PC-9 (cell line): Measurements from ENCODE around the gene SLC8A1. TPM values are rescaled to one million over a fixed set of nuclear protein-coding genes. Genes with fewer than 3 reads are reported as not detected.

Source experiments
- BruUV-seq: library from RNA; stranded (reverse); fragments of 400-500 nt; replicated peaks from 2 replicates; lab custom pipeline; 2021; lab: Mats Ljungman, UMichigan
- CTCF ChIA-PET: fragments of 300-600 bp; sonication (Branson Sonifier 250); formaldehyde crosslinking; loops from one replicate; lab custom pipeline; 2022; ENCODE audit warnings: antibody characterized with exemption; lab: Charles Lee
- POLR2A ChIA-PET: fragments of 300-600 bp; sonication (Branson Sonifier 250); formaldehyde crosslinking; loops from one replicate; lab custom pipeline; 2022; ENCODE audit warnings: antibody characterized with exemption; ENCODE audit not compliant: unreplicated experiment; lab: Charles Lee
- DNase-seq, 2 experiments: peaks; one replicate each; pipeline versions ENCODE4 v3.0.0 to v3.0.0-alpha.2; 2015 to 2022; ENCODE audit warnings: mixed read lengths in 1 of 2
- H2AFZ ChIP-seq: fragments of 200-600 bp; sonication (generic); 2 replicates; pipeline ENCODE4 v1.8.1; 2017; ENCODE audit warnings: antibody characterized with exemption
- H3F3A ChIP-seq: fragments of 200-600 bp; sonication (generic); 2 replicates; pipeline ENCODE4 v1.8.1; 2017; ENCODE audit warnings: antibody characterized with exemption, mild to moderate bottlenecking, low read depth; ENCODE audit not compliant: insufficient read depth
- H3K27ac ChIP-seq: fragments of 200-600 bp; sonication (generic); 2 replicates; pipeline ENCODE4 v1.6.1; 2016; ENCODE audit warnings: mixed run types
- H3K27me3 ChIP-seq: fragments of 200-600 bp; sonication (generic); 2 replicates; pipeline ENCODE4 v1.6.1; 2016; ENCODE audit warnings: low read depth, mixed run types; ENCODE audit not compliant: insufficient read depth
- H3K36me3 ChIP-seq: fragments of 200-600 bp; sonication (generic); 2 replicates; pipeline ENCODE4 v1.6.1; 2016; ENCODE audit warnings: low read depth, mixed run types
- H3K4me1 ChIP-seq: fragments of 200-600 bp; sonication (generic); replicated peaks from 2 replicates; pipeline ENCODE4 v1.6.1; 2016; ENCODE audit warnings: mixed run types; ENCODE audit not compliant: insufficient read depth
- H3K4me2 ChIP-seq: fragments of 200-600 bp; sonication (generic); 2 replicates; pipeline ENCODE4 v1.6.1; 2017; ENCODE audit warnings: mixed run types
- H3K4me3 ChIP-seq: fragments of 200-600 bp; sonication (generic); 2 replicates; pipeline ENCODE4 v1.6.1; 2016; ENCODE audit warnings: mixed run types
- H3K79me2 ChIP-seq: fragments of 200-600 bp; sonication (generic); 2 replicates; pipeline ENCODE4 v1.6.1; 2017; ENCODE audit warnings: low read depth, mixed run types
- H3K9me2 ChIP-seq: fragments of 200-600 bp; sonication (generic); 2 replicates; pipeline ENCODE4 v1.8.1; 2017; ENCODE audit warnings: mild to moderate bottlenecking; ENCODE audit not compliant: insufficient read depth
- H3K9me3 ChIP-seq: fragments of 200-600 bp; sonication (generic); 2 replicates; pipeline ENCODE4 v1.8.1; 2016; ENCODE audit warnings: low read depth; ENCODE audit not compliant: insufficient read depth
- H4K20me1 ChIP-seq: fragments of 200-600 bp; sonication (generic); 2 replicates; pipeline ENCODE4 v1.8.1; 2017; ENCODE audit not compliant: insufficient read depth
- EZH2 ChIP-seq: fragments of 200-600 bp; sonication (generic); IDR thresholded peaks from 2 replicates; pipeline ENCODE4 v1.8.0; 2017; ENCODE audit warnings: antibody characterized with exemption, low read depth
- intact Hi-C: fragments of 100-400 bp; cut with micrococcal nuclease; formaldehyde crosslinking; loops from one replicate; pipeline ENCODE4 v1.10.0; 2022; ENCODE audit not compliant: unreplicated experiment
- total RNA-seq: library from RNA; stranded (reverse); gene quantifications from 2 replicates; pipeline ENCODE4 v1.2.3, GENCODE V29; 2021
- TF ChIP-seq, protein P1 (sequence below): fragments of 200-600 bp; sonication (generic); conservative IDR thresholded peaks from 2 replicates; pipeline ENCODE4 v1.6.1; 2017; ENCODE audit warnings: mixed run types, antibody characterized with exemption, mild to moderate bottlenecking, moderate library complexity

The SLC8A1 gene
- total RNA-seq, 1 experiment from 2014 or later: 13.5 TPM

DNA sequence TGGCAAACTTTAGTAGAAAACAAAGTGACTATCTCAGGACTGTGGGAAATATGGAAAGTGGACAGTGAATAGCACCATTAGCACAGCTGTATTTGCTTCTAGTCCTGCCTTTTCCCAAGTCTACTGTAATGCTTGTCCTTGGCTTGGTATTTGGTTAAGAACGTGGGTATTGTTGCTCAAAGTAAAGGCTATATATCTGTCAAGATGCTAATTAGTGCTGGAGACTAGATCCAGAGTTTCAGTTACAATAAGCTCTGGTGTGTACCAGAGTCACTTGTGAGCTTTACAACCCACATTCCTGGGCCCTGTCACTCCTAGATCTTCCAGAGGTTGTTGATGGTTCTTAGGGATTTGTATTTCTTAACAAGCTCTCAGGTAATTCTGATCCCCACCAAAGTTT is 313.6 kb downstream of the SLC8A1 start:
- CTCF ChIA-PET: no interaction called here
- DNase-seq: no peak
- H3K27me3 ChIP-seq: no peaks in the 10 kb centered on the region
- H4K20me1 ChIP-seq: no peaks in the 10 kb centered on the region
- H2AFZ ChIP-seq: no peak overlapping the region
- H3K9me2 ChIP-seq: no peaks in the 10 kb centered on the region
- BruUV-seq: no TSS peak
- H3K4me1 ChIP-seq: no peaks in the 10 kb centered on the region
- no peak overlapping the region for H3K27ac ChIP-seq
- no peaks in the 10 kb centered on the region for H3K9me3 ChIP-seq
- intact Hi-C loops: no loop called here
- TF ChIP-seq EZH2: no peak
- TF ChIP-seq, protein P1, sequence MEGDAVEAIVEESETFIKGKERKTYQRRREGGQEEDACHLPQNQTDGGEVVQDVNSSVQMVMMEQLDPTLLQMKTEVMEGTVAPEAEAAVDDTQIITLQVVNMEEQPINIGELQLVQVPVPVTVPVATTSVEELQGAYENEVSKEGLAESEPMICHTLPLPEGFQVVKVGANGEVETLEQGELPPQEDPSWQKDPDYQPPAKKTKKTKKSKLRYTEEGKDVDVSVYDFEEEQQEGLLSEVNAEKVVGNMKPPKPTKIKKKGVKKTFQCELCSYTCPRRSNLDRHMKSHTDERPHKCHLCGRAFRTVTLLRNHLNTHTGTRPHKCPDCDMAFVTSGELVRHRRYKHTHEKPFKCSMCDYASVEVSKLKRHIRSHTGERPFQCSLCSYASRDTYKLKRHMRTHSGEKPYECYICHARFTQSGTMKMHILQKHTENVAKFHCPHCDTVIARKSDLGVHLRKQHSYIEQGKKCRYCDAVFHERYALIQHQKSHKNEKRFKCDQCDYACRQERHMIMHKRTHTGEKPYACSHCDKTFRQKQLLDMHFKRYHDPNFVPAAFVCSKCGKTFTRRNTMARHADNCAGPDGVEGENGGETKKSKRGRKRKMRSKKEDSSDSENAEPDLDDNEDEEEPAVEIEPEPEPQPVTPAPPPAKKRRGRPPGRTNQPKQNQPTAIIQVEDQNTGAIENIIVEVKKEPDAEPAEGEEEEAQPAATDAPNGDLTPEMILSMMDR: no peak
- POLR2A ChIA-PET: no interaction called here
- no peak overlapping the region for H3K4me3 ChIP-seq
- H3F3A ChIP-seq: no peaks in the 10 kb centered on the region
- no peaks in the 10 kb centered on the region for H3K36me3 ChIP-seq
- no peak overlapping the region for H3K4me2 ChIP-seq
- H3K79me2 ChIP-seq: no peaks in the 10 kb centered on the region

DNA sequence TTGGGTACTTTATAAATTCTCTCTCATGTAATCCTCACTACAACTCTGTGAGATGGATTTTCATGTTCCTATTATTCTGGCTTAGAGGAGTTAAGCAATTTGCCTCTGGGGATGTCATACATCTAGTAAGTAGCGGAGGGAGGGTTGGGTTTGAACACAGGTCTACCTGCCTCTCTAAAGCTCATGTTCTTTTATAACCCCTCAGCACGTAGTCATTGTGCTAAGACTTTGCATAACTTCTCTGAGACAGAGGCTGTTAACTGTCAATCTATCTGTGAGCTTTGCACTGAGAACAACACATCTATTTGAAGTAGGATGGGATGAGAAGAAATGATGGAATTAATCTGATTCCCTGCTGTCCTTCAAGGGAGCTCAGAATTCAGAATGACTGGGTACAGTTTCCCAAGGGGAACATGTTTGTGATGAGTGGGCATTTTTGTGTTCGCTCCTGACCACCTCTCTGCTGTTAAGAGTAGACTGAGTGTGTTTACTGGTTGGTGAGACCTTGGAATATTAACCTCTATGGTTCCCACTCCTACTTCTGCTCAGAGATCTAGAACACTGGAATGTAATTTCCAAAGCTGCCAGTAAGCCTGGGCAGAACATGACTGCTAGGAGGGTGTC is 320.7 kb downstream of the SLC8A1 start:
- Histone ChIP-seq H3K4me3 (no peak overlapping the region), H3K4me1 (no peaks in the 10 kb centered on the region), H3K4me2 (no peak overlapping the region), H4K20me1 (no peaks in the 10 kb centered on the region), H2AFZ (no peak overlapping the region), H3K9me3 (no peaks in the 10 kb centered on the region), H3K27me3 (no peaks in the 10 kb centered on the region), H3F3A (no peaks in the 10 kb centered on the region), H3K9me2 (no peaks in the 10 kb centered on the region; the same call in 1 of the 2 replicates), H3K27ac (no peak overlapping the region), H3K36me3 (no peaks in the 10 kb centered on the region), H3K79me2 (no peaks in the 10 kb centered on the region)
- ChIA-PET CTCF (no interaction called here), POLR2A (no interaction called here)
- BruUV-seq: no TSS peak
- no peak for DNase-seq
- intact Hi-C loops: no loop called here
- no peak for TF ChIP-seq EZH2
- TF ChIP-seq, protein P1: no peak

DNA sequence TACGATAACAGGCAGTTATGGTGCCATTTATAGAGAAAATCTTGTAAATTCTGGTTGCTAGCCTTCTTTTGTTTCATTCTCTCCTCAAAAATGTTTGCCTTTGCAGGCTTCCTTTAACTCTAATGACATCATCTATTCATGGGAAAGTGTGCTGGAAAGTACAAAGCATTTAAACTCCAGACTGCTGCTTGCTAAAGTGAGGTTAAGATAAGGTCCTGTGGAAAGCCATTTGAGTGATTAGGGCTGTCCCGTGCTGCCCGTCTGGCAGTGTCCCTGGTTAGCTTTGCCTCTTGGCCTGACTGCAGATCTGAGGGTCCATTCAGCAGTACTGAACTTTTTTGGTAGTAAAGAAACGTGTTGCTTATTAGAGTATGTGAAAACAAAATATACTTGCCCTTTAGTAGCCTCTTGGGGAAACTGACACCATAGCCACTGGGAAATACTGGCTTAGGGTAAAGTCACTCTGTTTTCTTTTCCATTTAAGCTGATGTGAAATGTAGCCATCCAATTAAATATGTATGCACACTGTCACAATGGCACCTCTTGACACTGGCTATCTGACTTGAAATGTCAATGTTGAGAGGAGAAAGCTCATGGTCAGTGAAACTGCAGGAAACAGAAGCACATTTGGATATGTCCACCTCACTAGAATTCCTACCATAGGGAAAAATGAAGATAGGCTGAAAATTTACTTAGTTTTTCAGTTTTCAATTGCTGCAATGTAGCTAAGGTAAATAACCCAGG is 321.5 kb downstream of the SLC8A1 start:
- TF ChIP-seq, protein P1: no peak
- no peak for TF ChIP-seq EZH2
- Histone ChIP-seq H3F3A (no peaks in the 10 kb centered on the region), H3K9me3 (no peaks in the 10 kb centered on the region), H4K20me1 (no peaks in the 10 kb centered on the region), H2AFZ (no peak overlapping the region), H3K27ac (no peak overlapping the region), H3K79me2 (no peaks in the 10 kb centered on the region), H3K4me2 (no peak overlapping the region), H3K9me2 (no peaks in the 10 kb centered on the region; the same call in 1 of the 2 replicates), H3K4me3 (no peak overlapping the region), H3K4me1 (no peaks in the 10 kb centered on the region), H3K27me3 (no peaks in the 10 kb centered on the region), H3K36me3 (no peaks in the 10 kb centered on the region)
- no TSS peak for BruUV-seq
- ChIA-PET POLR2A (no interaction called here), CTCF (no interaction called here)
- no peak for DNase-seq
- intact Hi-C loops: no loop called here
